ENCODE measurements around the gene FOLR3. TPM values are rescaled to one million over a fixed set of nuclear protein-coding genes. Genes with fewer than 3 reads are reported as not detected.

The FOLR3 gene
- total RNA-seq, 1 experiment from 2014 or later: not detected

DNA sequence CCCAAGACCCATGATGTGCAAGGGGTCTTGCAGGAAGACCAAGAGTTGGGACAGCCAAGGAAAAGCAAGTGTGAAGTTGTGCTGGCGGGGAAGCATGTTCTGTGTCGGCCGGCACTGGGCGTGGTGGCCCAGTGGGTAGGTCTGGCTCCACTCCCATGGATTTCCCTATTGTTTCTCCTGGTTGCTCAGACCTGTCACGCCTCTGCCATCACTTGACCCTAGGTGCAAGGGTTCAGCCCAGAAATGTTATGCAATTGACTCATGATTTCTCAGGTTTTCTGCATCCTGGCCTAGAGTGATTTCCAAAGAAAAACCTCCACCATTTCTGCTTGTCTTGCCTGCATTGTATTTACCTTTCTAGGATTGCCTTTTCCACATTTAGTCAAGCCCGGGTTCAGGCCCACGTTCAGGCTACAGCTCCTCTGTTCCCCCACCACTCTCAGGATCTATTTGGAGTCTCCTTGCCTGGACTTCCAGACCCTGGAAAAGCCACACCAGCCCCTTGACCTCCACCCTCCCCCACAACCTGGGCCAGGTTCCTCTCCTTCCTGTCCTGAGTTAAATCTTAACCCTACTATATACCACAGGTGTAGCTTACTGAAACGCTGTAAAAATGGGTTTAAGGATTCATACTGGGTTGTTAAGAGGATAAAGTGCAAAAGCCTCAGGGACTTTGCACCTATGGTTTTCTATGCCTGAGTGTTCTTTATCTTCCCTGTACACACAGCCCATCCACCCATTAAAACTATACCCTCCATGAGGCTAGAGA is 39.0 kb downstream of the FOLR3 start:
- no peak overlapping the region for H3K27ac Mint-ChIP-seq
- peaks cover 6% of the 10 kb centered on the region for H3K27me3 Mint-ChIP-seq (ENCODE audit: low read depth)
- no peak for DNase-seq (ENCODE audit: low spot score)
- CTCF ChIA-PET: no interaction called here
- no peak overlapping the region for H3K4me3 Mint-ChIP-seq
- TF ChIP-seq GTF2I (CRISPR knock-in tag; conservative IDR thresholded peaks at IDR 0.05) (no peak), SMAD3 (CRISPR knock-in tag; IDR thresholded peaks at IDR 0.05; ENCODE audit: borderline replicate concordance) (no peak), FOXP1 (CRISPR knock-in tag; IDR thresholded peaks at IDR 0.05; ENCODE audit: borderline replicate concordance) (no peak), RELA (CRISPR knock-in tag; IDR thresholded peaks at IDR 0.05; ENCODE audit: borderline replicate concordance) (no peak), FOXK1 (CRISPR knock-in tag; IDR thresholded peaks at IDR 0.05) (no peak), CREB1 (CRISPR knock-in tag; IDR thresholded peaks at IDR 0.05) (no peak), PRRX2 (CRISPR knock-in tag; IDR thresholded peaks at IDR 0.05) (no peak), ELF4 (CRISPR knock-in tag; IDR thresholded peaks at IDR 0.05; ENCODE audit: low read depth) (no peak), NR1H2 (CRISPR knock-in tag; IDR thresholded peaks at IDR 0.05) (no peak), TP53 (CRISPR knock-in tag; IDR thresholded peaks at IDR 0.05) (no peak), NFYB (CRISPR knock-in tag; conservative IDR thresholded peaks at IDR 0.05; ENCODE audit: low read depth) (no peak), TEAD4 (CRISPR knock-in tag; IDR thresholded peaks at IDR 0.05) (no peak), SMAD4 (CRISPR knock-in tag; IDR thresholded peaks at IDR 0.05) (no peak)
- TF ChIP-seq, protein P1, sequence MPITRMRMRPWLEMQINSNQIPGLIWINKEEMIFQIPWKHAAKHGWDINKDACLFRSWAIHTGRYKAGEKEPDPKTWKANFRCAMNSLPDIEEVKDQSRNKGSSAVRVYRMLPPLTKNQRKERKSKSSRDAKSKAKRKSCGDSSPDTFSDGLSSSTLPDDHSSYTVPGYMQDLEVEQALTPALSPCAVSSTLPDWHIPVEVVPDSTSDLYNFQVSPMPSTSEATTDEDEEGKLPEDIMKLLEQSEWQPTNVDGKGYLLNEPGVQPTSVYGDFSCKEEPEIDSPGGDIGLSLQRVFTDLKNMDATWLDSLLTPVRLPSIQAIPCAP (CRISPR knock-in tag; IDR thresholded peaks at IDR 0.05): no peak
- TF ChIP-seq, protein P2, sequence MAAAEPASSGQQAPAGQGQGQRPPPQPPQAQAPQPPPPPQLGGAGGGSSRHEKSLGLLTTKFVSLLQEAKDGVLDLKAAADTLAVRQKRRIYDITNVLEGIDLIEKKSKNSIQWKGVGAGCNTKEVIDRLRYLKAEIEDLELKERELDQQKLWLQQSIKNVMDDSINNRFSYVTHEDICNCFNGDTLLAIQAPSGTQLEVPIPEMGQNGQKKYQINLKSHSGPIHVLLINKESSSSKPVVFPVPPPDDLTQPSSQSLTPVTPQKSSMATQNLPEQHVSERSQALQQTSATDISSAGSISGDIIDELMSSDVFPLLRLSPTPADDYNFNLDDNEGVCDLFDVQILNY (CRISPR knock-in tag; IDR thresholded peaks at IDR 0.05): no peak
- TF ChIP-seq, protein P3, sequence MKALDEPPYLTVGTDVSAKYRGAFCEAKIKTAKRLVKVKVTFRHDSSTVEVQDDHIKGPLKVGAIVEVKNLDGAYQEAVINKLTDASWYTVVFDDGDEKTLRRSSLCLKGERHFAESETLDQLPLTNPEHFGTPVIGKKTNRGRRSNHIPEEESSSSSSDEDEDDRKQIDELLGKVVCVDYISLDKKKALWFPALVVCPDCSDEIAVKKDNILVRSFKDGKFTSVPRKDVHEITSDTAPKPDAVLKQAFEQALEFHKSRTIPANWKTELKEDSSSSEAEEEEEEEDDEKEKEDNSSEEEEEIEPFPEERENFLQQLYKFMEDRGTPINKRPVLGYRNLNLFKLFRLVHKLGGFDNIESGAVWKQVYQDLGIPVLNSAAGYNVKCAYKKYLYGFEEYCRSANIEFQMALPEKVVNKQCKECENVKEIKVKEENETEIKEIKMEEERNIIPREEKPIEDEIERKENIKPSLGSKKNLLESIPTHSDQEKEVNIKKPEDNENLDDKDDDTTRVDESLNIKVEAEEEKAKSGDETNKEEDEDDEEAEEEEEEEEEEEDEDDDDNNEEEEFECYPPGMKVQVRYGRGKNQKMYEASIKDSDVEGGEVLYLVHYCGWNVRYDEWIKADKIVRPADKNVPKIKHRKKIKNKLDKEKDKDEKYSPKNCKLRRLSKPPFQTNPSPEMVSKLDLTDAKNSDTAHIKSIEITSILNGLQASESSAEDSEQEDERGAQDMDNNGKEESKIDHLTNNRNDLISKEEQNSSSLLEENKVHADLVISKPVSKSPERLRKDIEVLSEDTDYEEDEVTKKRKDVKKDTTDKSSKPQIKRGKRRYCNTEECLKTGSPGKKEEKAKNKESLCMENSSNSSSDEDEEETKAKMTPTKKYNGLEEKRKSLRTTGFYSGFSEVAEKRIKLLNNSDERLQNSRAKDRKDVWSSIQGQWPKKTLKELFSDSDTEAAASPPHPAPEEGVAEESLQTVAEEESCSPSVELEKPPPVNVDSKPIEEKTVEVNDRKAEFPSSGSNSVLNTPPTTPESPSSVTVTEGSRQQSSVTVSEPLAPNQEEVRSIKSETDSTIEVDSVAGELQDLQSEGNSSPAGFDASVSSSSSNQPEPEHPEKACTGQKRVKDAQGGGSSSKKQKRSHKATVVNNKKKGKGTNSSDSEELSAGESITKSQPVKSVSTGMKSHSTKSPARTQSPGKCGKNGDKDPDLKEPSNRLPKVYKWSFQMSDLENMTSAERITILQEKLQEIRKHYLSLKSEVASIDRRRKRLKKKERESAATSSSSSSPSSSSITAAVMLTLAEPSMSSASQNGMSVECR (CRISPR knock-in tag; IDR thresholded peaks at IDR 0.05; ENCODE audit: borderline replicate concordance): no peak
- TF ChIP-seq, protein P4, sequence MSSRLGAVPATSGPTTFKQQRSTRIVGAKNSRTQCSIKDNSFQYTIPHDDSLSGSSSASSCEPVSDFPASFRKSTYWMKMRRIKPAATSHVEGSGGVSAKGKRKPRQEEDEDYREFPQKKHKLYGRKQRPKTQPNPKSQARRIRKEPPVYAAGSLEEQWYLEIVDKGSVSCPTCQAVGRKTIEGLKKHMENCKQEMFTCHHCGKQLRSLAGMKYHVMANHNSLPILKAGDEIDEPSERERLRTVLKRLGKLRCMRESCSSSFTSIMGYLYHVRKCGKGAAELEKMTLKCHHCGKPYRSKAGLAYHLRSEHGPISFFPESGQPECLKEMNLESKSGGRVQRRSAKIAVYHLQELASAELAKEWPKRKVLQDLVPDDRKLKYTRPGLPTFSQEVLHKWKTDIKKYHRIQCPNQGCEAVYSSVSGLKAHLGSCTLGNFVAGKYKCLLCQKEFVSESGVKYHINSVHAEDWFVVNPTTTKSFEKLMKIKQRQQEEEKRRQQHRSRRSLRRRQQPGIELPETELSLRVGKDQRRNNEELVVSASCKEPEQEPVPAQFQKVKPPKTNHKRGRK (CRISPR knock-in tag; IDR thresholded peaks at IDR 0.05; ENCODE audit: borderline replicate concordance): no peak
- TF ChIP-seq, protein P5, sequence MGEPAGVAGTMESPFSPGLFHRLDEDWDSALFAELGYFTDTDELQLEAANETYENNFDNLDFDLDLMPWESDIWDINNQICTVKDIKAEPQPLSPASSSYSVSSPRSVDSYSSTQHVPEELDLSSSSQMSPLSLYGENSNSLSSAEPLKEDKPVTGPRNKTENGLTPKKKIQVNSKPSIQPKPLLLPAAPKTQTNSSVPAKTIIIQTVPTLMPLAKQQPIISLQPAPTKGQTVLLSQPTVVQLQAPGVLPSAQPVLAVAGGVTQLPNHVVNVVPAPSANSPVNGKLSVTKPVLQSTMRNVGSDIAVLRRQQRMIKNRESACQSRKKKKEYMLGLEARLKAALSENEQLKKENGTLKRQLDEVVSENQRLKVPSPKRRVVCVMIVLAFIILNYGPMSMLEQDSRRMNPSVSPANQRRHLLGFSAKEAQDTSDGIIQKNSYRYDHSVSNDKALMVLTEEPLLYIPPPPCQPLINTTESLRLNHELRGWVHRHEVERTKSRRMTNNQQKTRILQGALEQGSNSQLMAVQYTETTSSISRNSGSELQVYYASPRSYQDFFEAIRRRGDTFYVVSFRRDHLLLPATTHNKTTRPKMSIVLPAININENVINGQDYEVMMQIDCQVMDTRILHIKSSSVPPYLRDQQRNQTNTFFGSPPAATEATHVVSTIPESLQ (CRISPR knock-in tag; IDR thresholded peaks at IDR 0.05): no peak
- TF ChIP-seq, protein P6, sequence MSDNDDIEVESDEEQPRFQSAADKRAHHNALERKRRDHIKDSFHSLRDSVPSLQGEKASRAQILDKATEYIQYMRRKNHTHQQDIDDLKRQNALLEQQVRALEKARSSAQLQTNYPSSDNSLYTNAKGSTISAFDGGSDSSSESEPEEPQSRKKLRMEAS (CRISPR knock-in tag; IDR thresholded peaks at IDR 0.05): no peak
- no peaks in the 10 kb centered on the region for H3K4me1 Mint-ChIP-seq
- ATAC-seq: no peak
- H3K36me3 Mint-ChIP-seq: no peaks in the 10 kb centered on the region
- POLR2A ChIA-PET: no interaction called here
- H3K9me3 Mint-ChIP-seq: no peaks in the 10 kb centered on the region

Data from WTC11 (cell line).